HG02642 (cell line): ENCODE results near the gene SRRM3.
"Not testable (repeated sequence)": the region's sequence is repeated elsewhere in the genome, so short reads cannot be mapped to it uniquely, and the experiment has no call there.

Source experiments
- ATAC-seq: cut with Tn5 transposase; IDR thresholded peaks from one replicate; pipeline ENCODE4 v1.9.1; 2021; ENCODE audit warnings: mild to moderate bottlenecking; ENCODE audit not compliant: unreplicated experiment, poor library complexity

The SRRM3 gene, protein sequence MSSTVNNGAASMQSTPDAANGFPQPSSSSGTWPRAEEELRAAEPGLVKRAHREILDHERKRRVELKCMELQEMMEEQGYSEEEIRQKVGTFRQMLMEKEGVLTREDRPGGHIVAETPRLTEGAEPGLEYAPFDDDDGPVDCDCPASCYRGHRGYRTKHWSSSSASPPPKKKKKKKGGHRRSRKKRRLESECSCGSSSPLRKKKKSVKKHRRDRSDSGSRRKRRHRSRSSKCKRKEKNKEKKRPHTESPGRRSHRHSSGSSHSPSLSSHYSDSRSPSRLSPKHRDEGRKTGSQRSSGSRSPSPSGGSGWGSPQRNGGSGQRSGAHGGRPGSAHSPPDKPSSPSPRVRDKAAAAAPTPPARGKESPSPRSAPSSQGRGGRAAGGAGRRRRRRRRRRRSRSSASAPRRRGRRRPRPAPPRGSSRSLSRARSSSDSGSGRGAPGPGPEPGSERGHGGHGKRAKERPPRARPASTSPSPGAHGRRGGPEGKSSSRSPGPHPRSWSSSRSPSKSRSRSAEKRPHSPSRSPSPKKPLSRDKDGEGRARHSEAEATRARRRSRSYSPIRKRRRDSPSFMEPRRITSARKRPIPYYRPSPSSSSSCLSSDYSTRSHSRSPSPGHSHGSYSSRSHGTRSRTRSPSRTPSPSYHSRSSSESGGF

GRCh38 chr7:76201732-76202665 is at the start of gene SRRM3:
TSS of gene SRRM3 (plus strand) at chr7:76201896. CDS start at chr7:76235067, 33,171 bp downstream.
- peak; percentile 84 for ATAC-seq

- no peak for ATAC-seq
These were observed 49.8 kb upstream of the SRRM3 start for GRCh38 chr7:76151932-76152331.

DNA sequence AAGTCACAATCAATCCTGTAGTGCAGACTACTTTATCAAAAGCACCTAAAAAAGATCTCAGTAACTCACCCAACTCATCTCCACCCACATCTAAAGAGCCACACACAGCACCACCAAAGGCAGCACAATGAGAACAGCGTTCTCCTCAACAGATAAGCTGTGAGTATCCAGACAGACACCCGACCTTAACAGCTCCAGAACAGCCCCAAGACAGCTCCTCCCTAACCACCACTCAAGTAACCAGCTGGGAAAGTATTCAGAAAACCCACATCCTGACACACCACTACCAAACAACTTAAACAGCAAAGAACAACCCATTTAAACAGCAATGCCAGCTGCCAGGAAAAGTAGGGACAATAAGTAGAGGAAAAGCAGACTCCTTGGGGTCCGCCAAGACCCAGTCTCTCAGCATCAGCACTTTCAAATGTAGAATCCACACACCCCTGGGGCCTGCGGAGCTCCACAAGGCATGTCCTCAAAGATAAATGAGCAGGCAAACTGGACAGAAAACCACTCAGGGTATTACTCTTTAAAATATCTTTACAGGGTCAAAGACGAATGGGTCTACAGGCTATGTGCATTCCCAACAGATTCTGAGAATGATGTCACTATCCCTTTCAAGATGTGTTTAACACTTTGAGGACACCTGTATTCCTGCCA is 48.0 kb upstream of the SRRM3 start:
- ATAC-seq = not testable (repeated sequence)

- ATAC-seq = no peak
These were observed 45.8 kb upstream of the SRRM3 start for GRCh38 chr7:76155938-76156337.

DNA sequence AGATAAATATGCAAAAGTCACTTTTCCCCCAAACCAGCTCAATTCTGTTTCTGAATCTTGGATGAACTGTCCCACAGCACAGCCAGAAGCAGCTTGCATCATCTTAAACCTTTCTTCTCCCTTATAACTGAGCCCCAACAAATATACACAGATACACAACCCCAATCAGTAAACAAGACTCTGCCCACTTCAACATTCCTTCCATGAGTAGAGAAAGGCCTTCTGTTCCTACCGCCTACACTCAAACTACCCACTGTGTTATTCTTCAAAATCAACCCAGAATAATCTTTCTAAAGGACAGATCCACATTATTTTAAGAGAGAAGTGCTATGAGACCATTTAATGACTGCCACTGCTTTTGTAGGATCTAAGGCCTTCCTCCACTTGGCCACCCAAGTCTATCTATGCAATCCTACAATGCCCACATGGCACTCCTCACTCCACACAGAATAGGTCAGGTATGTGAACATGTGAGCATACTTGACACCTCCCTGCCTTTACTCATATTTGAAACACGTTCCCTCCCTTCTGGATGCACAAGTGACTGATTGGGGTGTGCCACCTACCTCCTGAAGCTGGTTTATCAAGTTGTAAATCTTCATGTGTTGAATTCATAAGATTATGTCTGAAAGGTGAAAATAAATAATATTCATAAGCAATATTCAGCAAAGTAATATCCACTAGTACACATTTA is 44.6 kb upstream of the SRRM3 start:
- not testable (repeated sequence) for ATAC-seq

DNA sequence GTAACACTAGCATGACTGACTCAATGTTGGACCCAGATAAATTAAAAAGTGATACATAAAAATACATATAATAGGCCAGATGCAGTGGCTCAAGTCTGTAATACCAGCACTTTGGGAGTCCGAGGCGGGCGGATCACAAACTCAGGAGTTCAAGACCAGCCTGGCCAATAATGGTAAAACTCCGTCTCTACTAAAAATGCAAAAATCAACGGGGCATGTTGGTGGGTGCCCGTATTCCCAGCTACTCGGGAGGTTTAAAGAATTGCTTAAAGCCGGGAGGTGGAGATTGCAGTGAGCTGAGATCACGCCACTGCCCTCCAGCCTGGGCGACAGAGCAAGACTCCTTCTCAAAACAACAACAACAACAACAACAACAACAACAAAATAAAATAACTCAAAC is 43.3 kb upstream of the SRRM3 start:
- ATAC-seq = not testable (repeated sequence)

DNA sequence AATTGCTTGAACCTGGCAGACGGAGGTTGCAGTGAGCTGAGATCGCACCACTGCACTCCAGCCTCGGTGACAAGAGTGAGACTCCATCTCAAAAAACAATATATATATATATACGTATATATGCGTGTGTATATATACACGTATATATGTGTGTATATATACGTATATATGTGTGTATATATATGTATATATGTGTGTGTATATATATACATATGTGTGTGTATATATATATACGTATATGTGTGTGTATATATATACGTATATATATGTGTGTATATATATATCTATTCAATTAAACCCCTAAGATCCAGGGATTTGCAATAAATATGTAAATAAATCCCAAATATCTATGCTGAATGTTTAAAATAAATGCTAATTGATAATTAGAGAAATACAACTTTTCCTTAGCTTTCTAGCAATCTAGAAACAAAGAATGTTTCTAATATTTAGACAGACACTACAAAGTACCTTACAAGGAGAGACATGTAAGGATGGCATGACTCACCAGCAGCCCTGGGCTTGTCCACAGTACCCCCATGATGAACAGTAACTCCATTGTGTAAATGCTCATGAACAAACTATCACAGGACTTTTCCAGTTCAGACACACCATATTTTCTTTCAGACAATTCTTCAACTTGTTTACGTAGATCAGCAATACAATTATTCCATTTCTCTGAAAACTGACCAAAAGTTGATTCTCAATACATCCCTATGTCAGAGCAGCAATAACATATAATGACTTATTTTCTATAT is 39.1 kb upstream of the SRRM3 start:
- not testable (repeated sequence) for ATAC-seq

DNA sequence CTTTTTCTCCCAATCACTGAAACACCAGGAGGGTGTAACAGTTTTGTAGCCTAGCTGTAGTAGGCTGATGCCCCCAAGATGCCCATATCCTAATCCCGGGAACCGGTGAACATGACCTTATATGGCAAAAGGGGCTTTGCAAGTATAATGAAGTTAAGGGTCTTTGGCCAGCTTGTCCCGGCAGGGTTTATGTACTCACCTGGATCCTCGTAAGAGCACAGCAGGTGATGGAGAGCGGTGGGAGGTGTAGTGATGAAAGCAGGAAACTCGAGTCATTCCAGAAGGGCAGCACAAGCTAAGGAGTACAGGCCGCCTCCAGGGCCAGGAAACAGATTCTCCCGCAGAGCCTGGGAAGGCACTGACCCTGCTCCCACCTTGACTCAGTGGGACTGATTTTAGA is 37.9 kb upstream of the SRRM3 start:
- not testable (repeated sequence) for ATAC-seq

DNA sequence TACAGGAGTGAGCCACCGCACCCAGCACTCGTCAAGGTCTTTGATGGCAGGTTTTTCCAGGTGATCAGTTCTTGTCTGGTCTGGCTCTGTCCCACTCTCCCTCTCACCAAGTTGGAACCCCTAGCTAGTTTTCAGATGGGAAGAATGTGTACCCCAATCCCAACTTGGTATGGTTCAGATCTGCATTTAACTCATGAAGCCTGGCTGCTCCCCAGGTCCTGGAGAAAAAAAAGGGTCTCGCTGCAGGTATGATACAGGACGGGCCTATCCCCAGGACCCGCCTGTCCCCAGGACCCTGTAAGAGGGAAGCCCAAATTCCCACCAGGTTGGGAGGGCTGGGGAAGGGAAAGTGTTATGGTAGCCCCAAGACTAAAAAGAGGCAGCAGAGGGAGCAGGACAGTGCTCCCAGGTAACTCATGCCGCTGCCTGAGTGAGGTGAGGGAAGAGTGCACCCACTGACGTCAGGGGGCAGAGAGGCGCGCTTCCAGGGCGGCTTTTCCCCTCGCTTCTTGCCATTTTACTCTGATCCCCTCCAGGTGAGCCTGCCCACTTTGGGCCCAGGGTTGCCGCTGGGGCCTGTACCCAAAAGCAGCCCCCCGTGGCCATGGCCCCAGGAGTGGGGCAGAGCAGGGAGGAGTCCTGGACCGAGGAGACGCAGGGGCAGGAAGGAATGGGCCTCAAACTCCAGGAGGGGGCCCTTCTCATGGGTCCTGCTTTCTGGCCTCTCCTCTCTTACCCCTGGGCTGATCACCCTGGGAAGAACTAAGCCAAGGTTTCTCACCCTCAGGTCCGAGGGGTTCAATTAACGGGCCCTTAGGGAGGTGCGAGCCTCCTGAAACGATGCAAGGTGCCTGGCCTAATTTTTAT is 36.4 kb upstream of the SRRM3 start:
- ATAC-seq = no peak

DNA sequence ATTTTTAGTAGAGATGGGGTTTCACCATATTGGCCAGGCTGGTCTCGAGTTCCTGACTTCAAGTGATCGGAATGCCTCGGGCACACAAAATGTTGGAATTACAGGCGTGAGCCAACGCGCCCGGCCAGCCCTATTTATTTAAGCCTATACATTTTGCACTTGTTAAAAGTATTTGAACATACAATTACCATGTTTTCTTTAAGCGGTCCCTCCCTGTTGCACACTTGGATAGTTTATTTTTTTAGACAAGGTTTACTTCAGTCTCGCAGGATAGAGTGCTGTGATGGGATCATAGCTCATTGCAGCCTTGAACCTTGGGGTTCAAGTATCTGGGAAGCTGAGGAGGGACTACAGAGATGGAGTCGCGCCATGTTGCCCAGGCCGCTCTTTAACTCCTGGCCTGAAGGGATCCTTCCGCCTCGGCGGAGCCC is 35.7 kb upstream of the SRRM3 start:
- no peak for ATAC-seq

- peak; percentile 80 for ATAC-seq
These were observed 35.1 kb upstream of the SRRM3 start for GRCh38 chr7:76166404-76167255.

GRCh38 chr7:76173566-76174205 is 28.0 kb upstream of the SRRM3 start:
- ATAC-seq = no peak

- ATAC-seq = not testable (repeated sequence)
These were observed 24.7 kb upstream of the SRRM3 start for GRCh38 chr7:76176951-76177350.

DNA sequence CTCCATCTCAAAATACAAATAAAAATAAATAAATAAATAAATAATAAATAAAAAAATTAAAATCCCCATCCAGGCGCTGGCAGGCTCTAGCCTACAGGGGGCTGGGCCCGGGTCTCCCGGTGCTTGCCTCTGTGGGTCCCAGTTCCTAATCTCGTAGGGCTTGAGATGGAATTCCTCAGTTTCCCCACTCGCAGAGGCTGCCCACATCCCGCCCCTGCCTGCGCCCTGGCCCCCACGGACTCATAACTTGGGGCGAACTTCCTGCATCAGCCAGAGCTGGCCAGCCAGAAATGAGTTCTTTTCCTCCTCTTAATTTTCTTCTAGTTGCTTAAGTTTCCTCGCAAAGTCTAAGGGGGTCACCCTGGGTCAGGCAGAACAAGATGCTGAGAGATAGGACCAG is 22.0 kb upstream of the SRRM3 start:
- no peak for ATAC-seq

- ATAC-seq = no peak
These were observed 19.3 kb upstream of the SRRM3 start for GRCh38 chr7:76182225-76182960.
